Activated CD8-positive, alpha-beta T cell treated with anti-CD3 and anti-CD28 coated beads, Interleukin-2, amount 10 ng/mL, durations not matched to agents 7 days and 5 days (primary cell): Measurements from ENCODE around the gene MCM8. TPM values are rescaled to one million over a fixed set of nuclear protein-coding genes. Genes with fewer than 3 reads are reported as not detected.

ENCODE experiments used
- ATAC-seq: fragments of 150-1000 bp; cut with Tn5 transposase; one replicate; pipeline ENCODE4 v1.10.0; 2021; ENCODE audit warnings: moderate library complexity
- CTCF ChIA-PET: fragments of 350-600 bp; sonication (Branson Sonifier 250); formaldehyde crosslinking; loops from one replicate; lab custom pipeline; 2021; ENCODE audit warnings: antibody characterized with exemption; lab: Charles Lee
- POLR2A ChIA-PET: fragments of 350-600 bp; sonication (Branson Sonifier 250); formaldehyde crosslinking; loops from one replicate; lab custom pipeline; 2021; ENCODE audit warnings: antibody characterized with exemption; lab: Charles Lee
- DNase-seq: peaks from one replicate; pipeline ENCODE4 v3.0.0-alpha.2; 2020
- H3K27ac Mint-ChIP-seq: one replicate; pipeline ENCODE4 v1.8.0; 2021; ENCODE audit warnings: mild to moderate bottlenecking, mixed read lengths
- H3K27me3 Mint-ChIP-seq: one replicate; pipeline ENCODE4 v1.8.0; 2021; ENCODE audit warnings: low read depth, mixed read lengths
- H3K36me3 Mint-ChIP-seq: one replicate; pipeline ENCODE4 v1.8.0; 2021; ENCODE audit warnings: low read depth, mixed read lengths
- H3K4me1 Mint-ChIP-seq: one replicate; pipeline ENCODE4 v1.8.0; 2021; ENCODE audit warnings: low read depth, mixed read lengths
- H3K4me3 Mint-ChIP-seq: one replicate; pipeline ENCODE4 v1.8.0; 2021; ENCODE audit warnings: mild to moderate bottlenecking, mixed read lengths
- H3K9me3 Mint-ChIP-seq: one replicate; pipeline ENCODE4 v1.8.0; 2022; ENCODE audit warnings: mixed read lengths; ENCODE audit not compliant: insufficient read depth
- total RNA-seq, 2 experiments: library from RNA; stranded (reverse); gene quantifications; one replicate each; pipeline ENCODE4 v1.2.3, GENCODE V29; 2021

The MCM8 gene
- total RNA-seq, 2 experiments from 2014 or later = 38.8 to 38.9 TPM

GRCh38 chr20:6048391-6048790, 97.9 kb downstream of the MCM8 start:
- Mint-ChIP-seq H3K27me3 (peaks cover 25% of the 10 kb centered on the region), H3K4me3 (no peak overlapping the region), H3K9me3 (no peaks in the 10 kb centered on the region), H3K27ac (no peak overlapping the region), H3K36me3 (no peaks in the 10 kb centered on the region), H3K4me1 (peaks cover 14% of the 10 kb centered on the region)
- no peak for DNase-seq
- CTCF ChIA-PET = no interaction called here
- ATAC-seq = no peak
- POLR2A ChIA-PET = no interaction called here

Other genes starting within 250 kb of the MCM8 start
- 1 to 10 TPM; 7.0 to 7.9 TPM for gene SHLD1, start 200.3 kb upstream of the MCM8 start, total RNA-seq
- gene CHGB, start 39.1 kb upstream of the MCM8 start, total RNA-seq = not detected
- gene TRMT6, start 119 bp upstream of the MCM8 start, total RNA-seq = 10 to 100 TPM; 15.9 to 16.1 TPM
- gene CRLS1, start 55.5 kb downstream of the MCM8 start, total RNA-seq = 10 to 100 TPM; 33.0 to 35.6 TPM
- not detected for gene LRRN4, start 103.4 kb downstream of the MCM8 start, total RNA-seq
- not detected for gene FERMT1, start 172.4 kb downstream of the MCM8 start, total RNA-seq